Prostate gland (tissue), 2 donors: ENCODE measurements around the gene TPD52L1. TPM values are rescaled to one million over a fixed set of nuclear protein-coding genes. Genes with fewer than 3 reads are reported as not detected.
A peak's percentile ranks its signal among the peaks of the same experiment; 100 is the strongest.

Source experiments
- DNase-seq: peaks from one replicate; pipeline ENCODE4 v3.0.0-alpha.2; 2019; ENCODE audit warnings: low spot score
- H3K27ac ChIP-seq, 2 donors: fragments of 200-600 bp; sonication (generic); 2 replicates each; pipeline ENCODE4 v1.5.1; 2017 to 2019
- H3K27me3 ChIP-seq: fragments of 200-600 bp; sonication (generic); replicated peaks from 2 replicates; pipeline ENCODE4 v1.5.1; 2019; ENCODE audit not compliant: insufficient read depth
- H3K36me3 ChIP-seq, 2 donors: fragments of 200-600 bp; sonication (generic); 1 replicate in 1 of 2; 2 replicates in 1 of 2; pipeline versions ENCODE4 v1.5.1 to v1.8.1; 2017 to 2019
- H3K4me1 ChIP-seq: fragments of 200-600 bp; sonication (generic); replicated peaks from 2 replicates; pipeline ENCODE4 v1.5.1; 2019
- H3K4me3 ChIP-seq, 2 donors: fragments of 200-600 bp; sonication (generic); 2 replicates each; pipeline ENCODE4 v1.5.1; 2017 to 2019
- H3K9me3 ChIP-seq: fragments of 200-600 bp; sonication (generic); 2 replicates; pipeline ENCODE4 v1.5.1; 2017
- POLR2A ChIP-seq: fragments of 450-650 bp; IDR thresholded peaks from one replicate; pipeline ENCODE4 v1.6.1; 2016; ENCODE audit warnings: antibody characterized with exemption, mild to moderate bottlenecking
- POLR2AphosphoS5 ChIP-seq: sonication (generic); formaldehyde crosslinking; IDR thresholded peaks from one replicate; pipeline ENCODE4 v1.6.1; 2017; ENCODE audit warnings: antibody characterized with exemption
- WGBS: methylation state at CpG from one replicate; pipeline ENCODE4 v1.1.5; 2018; 5-methylcytosine and 5-hydroxymethylcytosine counted together
- intact Hi-C: fragments of 100-400 bp; cut with DNase I; formaldehyde crosslinking; loops from one replicate; pipeline ENCODE4 v1.14.2; 2022
- total RNA-seq, 2 donors: library from RNA; depleted of rRNA; stranded (reverse); fragments of >200 nt; gene quantifications; one replicate each; pipeline ENCODE4 v1.1.0, GENCODE V29; 2016
- TF ChIP-seq, protein P1 (sequence below), 4 experiments: fragments of 200-600 bp in 2 of 4; fragments of 450-650 bp in 2 of 4; sonication (generic) in 2 of 4; IDR thresholded peaks; 1 replicate in 3 of 4; 2 replicates in 1 of 4; pipeline ENCODE4 v1.5.1; 2016 to 2019; ENCODE audit warnings: antibody characterized with exemption in 4 of 4, mild to moderate bottlenecking in 2 of 4, moderate library complexity in 2 of 4

The TPD52L1 gene
- total RNA-seq, 2 donors from 2014 or later = 63.9 to 105 TPM

DNA sequence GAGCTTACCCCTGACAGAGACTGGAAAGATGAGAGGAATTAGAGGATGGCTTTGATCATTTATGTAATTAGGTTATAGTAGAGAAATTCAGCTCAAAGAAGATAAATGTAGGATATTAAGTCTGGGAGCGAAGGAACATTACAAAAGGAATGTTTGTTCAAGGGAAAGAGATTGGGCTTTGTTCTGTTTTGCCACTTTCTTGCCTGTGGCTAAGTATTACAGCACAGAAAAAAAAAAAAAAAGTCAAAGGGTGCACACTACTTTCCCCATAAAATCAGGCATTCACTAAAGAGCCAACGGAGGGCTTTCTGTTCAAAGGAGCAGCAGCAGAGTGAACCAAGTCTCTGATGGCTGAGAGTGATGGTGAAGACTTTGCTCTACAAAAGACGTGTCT is 153.2 kb downstream of the TPD52L1 start:
- intact Hi-C loops = loop anchor here (10.0 kb wide), 1 partner anchor 648 kb away; the partner anchor contains the start of gene HINT3
- no peak overlapping the region for H3K27ac ChIP-seq
- WGBS = 38% methylated on average over 3 of the region's 3 CpGs

DNA sequence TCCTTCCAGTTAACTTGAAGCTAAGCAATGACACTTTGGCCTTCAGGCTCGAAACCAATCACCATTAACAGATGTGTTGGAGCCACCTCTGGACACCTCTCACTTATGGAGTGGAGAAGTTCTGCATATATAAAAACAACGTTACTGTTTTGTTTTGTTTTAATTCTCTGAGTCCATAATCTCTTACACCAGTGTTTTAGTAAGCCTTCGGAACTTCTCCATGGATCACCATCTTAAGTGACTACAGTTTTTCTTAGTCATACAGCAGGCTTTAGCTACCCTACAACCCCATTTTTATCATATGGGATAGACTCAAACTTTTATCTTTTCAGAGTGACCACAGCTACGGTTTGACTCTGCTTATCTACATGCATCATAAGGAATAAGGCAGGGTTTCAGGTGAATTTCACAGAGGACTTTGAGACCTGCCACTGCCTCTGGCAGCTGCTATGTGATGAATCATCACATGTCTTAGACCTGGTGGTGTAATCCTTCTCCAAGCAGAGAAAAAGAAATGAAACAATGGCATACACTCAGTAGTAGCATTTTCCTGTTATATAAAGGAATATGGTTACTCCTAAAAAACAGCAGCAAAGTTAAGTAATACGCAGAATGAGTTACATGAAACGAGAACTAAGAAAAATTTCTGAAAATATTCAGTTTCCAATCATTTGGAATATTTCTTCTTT is 153.7 kb downstream of the TPD52L1 start:
- Histone ChIP-seq H3K36me3 (no peaks in the 10 kb centered on the region), H3K4me1 (no peaks in the 10 kb centered on the region), H3K27ac (no peak overlapping the region), H3K9me3 (no peaks in the 10 kb centered on the region), H3K27me3 (no peaks in the 10 kb centered on the region), H3K4me3 (no peak overlapping the region)
- intact Hi-C loops = loop anchor here (10.0 kb wide), 1 partner anchor 648 kb away; the partner anchor contains the start of gene HINT3
- DNase-seq = no peak
- 79% methylated on average over 6 of the region's 6 CpGs for WGBS
- TF ChIP-seq POLR2AphosphoS5 = no peak

More for the DNA sequence above, 153.2 kb downstream of the TPD52L1 start:
- DNase-seq = no peak
- H3K4me3 ChIP-seq = no peak overlapping the region
- no peak for TF ChIP-seq POLR2AphosphoS5
- no peak for TF ChIP-seq POLR2A
- TF ChIP-seq, protein P1, sequence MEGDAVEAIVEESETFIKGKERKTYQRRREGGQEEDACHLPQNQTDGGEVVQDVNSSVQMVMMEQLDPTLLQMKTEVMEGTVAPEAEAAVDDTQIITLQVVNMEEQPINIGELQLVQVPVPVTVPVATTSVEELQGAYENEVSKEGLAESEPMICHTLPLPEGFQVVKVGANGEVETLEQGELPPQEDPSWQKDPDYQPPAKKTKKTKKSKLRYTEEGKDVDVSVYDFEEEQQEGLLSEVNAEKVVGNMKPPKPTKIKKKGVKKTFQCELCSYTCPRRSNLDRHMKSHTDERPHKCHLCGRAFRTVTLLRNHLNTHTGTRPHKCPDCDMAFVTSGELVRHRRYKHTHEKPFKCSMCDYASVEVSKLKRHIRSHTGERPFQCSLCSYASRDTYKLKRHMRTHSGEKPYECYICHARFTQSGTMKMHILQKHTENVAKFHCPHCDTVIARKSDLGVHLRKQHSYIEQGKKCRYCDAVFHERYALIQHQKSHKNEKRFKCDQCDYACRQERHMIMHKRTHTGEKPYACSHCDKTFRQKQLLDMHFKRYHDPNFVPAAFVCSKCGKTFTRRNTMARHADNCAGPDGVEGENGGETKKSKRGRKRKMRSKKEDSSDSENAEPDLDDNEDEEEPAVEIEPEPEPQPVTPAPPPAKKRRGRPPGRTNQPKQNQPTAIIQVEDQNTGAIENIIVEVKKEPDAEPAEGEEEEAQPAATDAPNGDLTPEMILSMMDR (IDR thresholded peaks at IDR 0.05) = no peak
- H3K9me3 ChIP-seq = no peaks in the 10 kb centered on the region
- H3K36me3 ChIP-seq = no peaks in the 10 kb centered on the region
- H3K4me1 ChIP-seq = no peaks in the 10 kb centered on the region
- H3K27me3 ChIP-seq = no peaks in the 10 kb centered on the region

DNA sequence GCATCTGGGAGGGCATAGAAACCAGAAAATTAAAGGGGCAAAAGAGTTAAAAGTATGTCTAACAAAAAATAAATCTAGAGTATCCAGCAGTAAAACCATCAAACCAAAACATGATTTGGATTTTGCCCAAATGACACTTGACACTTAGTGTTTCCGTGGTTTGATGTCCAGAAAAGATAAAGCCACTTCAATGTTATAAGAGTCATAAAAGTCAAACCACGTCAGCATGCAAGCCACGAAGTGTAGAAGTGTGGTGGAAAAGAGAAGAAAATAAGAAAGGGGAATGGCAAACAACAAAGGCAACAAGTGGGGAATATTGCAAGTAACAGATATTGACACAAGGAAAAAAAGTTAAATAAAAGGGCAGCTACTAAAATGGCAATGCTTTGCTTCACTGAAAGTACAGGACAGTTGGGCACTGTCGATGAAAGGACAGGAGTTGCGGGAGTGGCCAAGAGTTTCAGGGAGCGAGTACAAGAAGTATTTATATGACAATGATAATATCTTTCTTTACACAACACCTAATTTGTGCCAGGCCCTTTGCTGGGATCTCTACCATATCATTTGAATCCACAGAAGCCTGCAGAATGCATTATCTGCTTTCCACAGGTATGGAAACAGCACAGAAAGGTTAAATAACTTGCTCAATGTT is 154.5 kb downstream of the TPD52L1 start:
- Histone ChIP-seq H3K4me3 (no peak overlapping the region), H3K36me3 (no peaks in the 10 kb centered on the region), H3K27ac (no peak overlapping the region), H3K4me1 (no peaks in the 10 kb centered on the region), H3K27me3 (no peaks in the 10 kb centered on the region), H3K9me3 (no peaks in the 10 kb centered on the region)
- DNase-seq = peak; percentile 48
- WGBS = 15% methylated on average over 6 of the region's 6 CpGs
- TF ChIP-seq POLR2AphosphoS5 = peak; percentile 59
- no peak for TF ChIP-seq POLR2A
- TF ChIP-seq, protein P1 (IDR thresholded peaks at IDR 0.05) = no peak
- intact Hi-C loops = loop anchor here (10.0 kb wide), 1 partner anchor 647 kb away; the partner anchor contains the start of gene HINT3

DNA sequence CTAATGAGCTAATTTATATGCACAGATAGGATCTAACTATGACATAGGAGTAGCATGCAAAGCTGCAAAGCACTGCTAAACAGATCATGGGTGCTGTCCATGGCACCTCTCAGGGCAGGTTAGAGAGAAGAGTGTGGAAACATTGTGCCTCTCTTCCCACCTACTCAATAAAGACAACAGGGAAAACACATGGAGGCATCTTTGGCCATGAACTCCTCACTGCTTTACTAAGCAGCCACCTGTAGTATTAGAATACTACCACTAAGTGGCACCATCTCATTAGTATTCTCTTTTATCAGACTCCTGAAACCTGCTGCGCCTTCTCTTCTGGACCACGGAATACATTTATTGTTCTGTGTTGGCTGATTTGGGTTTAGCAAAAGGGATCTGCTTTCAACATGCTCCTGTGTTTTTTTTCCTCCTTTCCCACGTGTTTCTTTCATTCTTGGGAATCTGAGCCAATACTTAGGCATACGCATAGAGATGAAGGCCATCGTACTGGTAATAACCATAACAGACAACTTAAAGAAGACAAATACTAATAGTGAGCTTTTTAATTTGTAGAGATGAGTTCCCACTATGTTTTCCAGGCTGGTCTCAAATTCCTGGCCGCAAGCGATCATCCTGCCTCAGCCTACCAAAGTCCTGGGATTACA is 157.5 kb downstream of the TPD52L1 start:
- no peaks in the 10 kb centered on the region for H3K4me1 ChIP-seq
- DNase-seq = peak; percentile 32

More for the DNA sequence above, 157.5 kb downstream of the TPD52L1 start:
- H3K9me3 ChIP-seq = no peaks in the 10 kb centered on the region
- H3K27ac ChIP-seq = no peak overlapping the region
- no peak overlapping the region for H3K4me3 ChIP-seq
- no peaks in the 10 kb centered on the region for H3K27me3 ChIP-seq
- intact Hi-C loops = loop anchor here (2.0 to 5.0 kb wide), 2 partner anchors 441 to 458 kb away; no protein-coding TSS in a partner anchor
- WGBS = 41% methylated on average over 7 of the region's 7 CpGs
- peak; percentile 66 for TF ChIP-seq POLR2AphosphoS5
- no peak for TF ChIP-seq POLR2A
- TF ChIP-seq, protein P1 (IDR thresholded peaks at IDR 0.05) = peak; percentile 21 to 73 (median 66)
- no peaks in the 10 kb centered on the region for H3K36me3 ChIP-seq
